ENCODE data around the gene STK40.

The STK40 gene

GRCh38 chr1:36341626-36342320, 44.0 kb downstream of the STK40 start:
- no peak for DNase-seq

- DNase-seq: no peak
These were observed 46.1 kb downstream of the STK40 start for GRCh38 chr1:36339615-36340014.

DNA sequence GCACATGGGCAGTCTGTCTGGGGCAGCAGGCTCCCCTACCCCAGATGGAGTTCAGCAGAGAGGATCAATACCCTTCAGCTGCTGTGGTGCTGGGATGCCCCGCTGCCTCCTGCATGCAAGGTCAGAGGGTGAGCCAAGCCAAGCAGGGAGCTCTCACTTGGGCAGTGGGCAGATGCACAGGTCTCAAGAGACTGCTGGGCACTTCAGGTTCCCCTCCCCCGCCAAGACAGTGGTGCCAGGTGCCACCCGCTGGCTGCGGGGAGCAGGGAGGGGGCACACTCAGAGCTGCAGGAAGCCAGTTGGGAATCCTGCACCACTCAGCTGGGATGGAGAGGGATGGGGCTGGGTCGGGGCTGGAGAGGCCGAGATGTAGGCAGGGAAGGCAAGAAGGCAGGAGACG, 46.5 kb downstream of the STK40 start:
- DNase-seq: no peak

DNA sequence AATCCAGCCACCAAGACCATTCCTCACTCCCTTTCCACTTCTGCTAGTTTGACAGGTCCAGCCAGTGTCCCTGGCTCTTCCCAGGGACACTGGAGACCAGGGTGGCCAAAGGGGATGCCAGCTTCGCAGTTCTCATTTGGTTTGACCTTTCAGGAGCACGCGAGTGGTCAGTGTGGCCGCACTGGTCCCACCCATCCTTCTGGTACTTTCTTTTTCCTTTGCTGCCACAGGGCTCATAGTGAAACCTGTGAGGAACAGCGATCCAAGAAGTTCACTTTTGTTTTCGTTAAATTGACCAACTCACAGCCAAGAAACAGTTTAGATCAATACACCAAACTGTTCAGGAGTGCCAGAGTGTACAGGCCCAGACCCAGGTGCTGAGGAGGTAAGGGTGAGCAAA, 47.9 kb downstream of the STK40 start:
- DNase-seq: no peak

DNA sequence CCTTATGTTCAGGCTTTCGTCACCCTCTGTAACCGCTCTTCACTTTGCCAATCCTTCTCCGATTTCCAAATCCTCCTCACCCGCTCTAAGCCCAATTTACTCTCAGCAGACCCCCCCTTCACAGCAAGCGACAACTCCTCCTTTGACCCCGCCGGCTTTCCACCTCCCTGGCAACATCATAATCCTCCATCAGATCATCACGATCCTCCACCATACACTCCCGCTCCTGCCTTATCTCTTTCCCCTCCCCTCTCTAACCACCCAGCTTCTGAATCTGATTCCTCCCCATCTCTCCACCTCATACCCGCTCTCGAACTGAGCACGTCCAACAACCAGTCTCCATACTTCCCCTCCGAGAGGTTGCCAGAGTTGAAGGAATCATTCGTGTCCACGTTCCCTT, 54.8 kb downstream of the STK40 start:
- no peak for DNase-seq

- DNase-seq: no peak
These were observed 55.9 kb downstream of the STK40 start for GRCh38 chr1:36329817-36330216.

DNA sequence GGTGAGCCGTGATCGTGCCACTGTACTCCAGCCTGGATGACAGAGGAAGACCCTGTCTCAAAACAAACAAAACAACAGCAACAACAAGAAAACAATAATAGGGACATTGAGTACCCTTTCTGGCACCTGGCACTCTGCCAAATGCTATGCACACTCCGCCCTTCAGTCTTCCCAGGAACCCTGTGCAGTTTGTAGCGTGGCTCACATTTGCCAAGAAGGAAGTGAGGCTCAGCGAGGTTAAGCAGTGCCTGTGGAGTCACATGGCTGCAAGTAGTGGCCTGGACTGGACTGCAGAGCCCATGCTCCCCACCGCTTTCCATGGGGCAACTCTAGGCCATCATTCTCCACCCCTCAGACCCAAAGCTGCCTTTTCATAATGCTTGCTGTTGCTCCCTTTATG, 57.0 kb downstream of the STK40 start:
- DNase-seq: no peak

- DNase-seq: no peak
These were observed 57.6 kb downstream of the STK40 start for GRCh38 chr1:36328088-36328480.

GRCh38 chr1:36327421-36328087, 58.2 kb downstream of the STK40 start:
- DNase-seq: no peak

DNA sequence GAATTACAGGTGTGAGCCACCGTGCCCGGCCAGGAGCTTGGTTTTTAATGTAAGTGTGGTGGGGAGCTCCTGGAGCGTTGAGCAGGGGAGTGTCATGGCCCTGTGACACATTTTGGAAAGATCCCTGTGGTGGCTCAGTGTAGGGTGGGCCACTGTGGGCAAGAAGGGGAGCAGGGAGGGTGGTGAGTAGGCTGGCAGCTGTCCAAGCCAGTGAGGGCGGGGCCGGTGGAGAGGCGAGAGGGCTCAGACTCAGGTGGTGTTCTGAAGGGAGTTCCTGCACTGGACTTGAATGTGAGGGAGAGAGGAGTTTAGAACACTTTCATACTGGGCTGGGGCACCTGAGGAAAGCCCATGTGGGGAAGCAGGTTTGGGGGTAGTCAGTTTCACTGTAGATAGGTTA, 59.2 kb downstream of the STK40 start:
- no peak for DNase-seq

DNA sequence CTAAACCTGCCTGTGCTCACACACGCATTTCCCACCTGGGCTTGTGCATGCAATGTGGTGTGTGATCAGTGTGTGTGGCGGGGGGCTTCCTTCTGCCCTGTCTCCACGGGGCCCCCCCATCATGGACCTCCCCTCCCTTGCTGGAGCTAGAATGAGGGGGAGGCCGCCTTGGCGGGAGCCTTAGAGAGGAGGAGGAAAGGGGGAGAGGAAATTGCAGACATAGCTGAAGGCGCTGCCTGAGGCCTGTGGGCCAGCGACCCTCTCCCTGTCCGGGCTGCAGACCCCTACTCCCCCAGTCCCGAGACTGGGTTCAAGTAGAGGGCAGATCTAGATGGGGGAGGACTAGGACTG, 61.4 kb downstream of the STK40 start:
- DNase-seq: no peak

- peak; percentile 0 for DNase-seq
These were observed 61.9 kb downstream of the STK40 start, which contains the start of gene EVA1B for GRCh38 chr1:36323636-36324352. Gene EVA1B, minus strand, starts transcription at chr1:36323645. Its CDS starts 608 bp downstream, at chr1:36323037.

DNA sequence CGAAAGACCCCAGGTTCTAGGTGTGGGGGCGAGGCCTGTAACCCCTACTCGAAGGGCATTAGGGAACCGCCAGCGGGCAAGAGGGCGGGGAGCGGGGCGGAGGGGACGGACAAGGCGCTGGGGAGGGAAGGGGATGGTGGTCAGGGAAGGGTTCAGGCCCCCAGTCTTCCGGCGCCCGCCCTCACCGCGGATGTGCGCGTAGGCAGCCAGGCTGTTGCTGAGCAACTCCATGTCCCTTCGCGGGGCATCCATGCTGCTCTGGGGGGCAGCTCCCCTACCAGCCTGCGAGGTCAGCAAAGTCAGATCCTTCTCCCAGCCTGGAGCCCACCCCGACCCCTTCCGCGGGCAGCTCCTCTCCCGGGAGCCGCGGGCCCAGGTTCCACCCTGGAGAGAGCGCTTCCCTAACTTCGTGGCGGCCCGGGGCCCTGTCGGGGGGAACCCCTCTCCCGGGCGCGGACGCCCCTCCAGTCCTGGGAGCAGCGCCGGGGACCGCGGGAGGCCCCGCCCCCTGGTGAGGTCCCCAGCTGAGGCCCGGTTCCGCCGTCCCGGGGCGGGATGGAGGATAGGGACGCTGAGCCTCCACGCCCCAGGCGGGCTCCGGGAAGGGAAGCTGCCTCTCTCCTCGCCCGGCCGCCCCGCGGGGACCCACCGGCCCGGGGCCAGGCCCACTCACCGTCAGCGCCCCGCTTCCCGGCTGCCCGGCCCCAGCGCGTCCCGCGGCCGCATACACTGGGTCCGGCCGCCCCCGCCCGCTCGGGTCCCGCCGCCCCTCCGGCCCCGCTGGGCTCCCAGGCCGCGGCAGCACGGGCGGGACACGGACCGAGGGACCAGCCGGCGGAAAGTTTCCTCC, 62.7 kb downstream of the STK40 start:
- DNase-seq: no peak

- no peak for DNase-seq
These were observed 63.5 kb downstream of the STK40 start for GRCh38 chr1:36322041-36322785.

DNA sequence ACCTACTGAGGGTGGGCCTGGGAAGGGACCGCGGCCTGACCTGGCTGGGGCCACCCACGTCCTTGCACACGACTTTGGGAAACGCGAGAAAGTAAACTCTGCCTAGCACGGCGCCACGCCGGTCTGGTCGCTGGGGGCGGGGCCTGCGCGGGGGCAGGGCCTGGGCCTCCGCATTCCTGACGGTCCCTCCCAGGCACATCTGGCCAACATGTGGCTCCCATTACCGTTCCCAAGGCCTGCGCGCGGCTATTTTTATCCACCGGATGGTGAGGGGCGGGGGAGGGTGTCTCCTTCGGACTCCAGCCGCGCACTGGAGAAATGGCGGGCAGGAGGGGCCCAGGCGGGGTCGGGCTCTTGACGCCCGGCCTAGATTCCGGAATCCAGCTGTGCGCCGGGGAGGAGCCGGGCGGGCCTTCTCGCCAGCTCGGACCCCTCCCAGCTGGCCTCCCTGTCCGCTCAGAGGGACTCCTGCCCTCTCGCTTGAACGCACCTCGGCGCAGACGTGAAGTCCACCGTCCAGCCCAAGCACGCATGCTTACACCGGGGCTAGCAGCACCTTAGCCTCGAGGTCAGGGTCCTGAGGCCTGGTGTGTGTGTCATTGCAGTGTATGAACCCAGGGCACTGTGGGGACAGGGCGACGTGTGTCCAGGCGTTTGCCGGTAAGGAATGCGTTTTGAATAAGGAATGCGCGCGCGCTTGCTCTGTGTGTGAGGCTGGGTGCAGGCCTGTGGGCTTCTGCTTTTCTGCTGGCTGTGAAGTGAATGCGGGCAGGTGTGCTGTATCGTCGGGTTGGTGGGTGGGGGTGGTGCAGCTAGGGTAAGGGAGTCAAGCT, 64.4 kb downstream of the STK40 start:
- DNase-seq: no peak

DNA sequence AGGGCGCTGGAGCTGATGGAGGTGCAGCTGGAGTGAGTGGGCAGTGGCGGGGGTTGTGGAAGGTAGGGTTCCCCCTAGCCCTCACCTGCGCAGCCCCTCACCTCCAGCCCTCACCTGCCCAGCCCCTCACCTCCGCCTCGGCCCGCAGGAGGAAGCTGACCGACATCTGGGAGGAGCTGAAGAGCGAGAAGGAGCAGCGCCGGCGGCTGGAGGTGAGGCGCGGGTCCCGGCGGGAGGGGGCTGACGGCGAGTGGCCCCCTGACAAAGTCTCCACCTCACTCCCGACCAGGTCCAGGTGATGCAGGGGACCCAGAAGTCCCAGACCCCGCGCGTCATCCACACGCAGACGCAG, 65.0 kb downstream of the STK40 start:
- DNase-seq: no peak

DNA sequence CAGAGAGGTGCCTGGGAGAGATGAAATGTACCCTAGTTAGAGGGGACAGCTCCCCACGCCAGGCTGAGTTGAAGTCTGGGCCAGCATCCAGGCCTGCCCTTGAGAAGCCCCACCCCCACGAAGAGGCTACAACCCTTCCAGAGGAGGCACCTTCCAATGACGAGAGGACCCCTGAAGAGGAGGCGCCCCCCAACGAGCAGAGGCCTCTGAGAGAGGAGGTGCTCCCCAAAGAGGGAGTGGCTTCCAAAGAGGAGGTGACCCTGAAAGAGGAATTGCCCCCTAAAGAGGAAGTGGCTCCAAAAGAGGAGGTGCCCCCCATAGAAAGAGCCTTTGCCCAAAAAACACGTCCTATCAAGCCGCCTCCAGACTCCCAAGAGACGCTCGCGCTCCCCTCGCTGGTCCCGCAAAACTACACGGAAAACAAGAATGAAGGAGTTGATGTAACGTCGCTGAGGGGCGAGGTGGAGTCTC, 65.4 kb downstream of the STK40 start:
- no peak for DNase-seq

DNA sequence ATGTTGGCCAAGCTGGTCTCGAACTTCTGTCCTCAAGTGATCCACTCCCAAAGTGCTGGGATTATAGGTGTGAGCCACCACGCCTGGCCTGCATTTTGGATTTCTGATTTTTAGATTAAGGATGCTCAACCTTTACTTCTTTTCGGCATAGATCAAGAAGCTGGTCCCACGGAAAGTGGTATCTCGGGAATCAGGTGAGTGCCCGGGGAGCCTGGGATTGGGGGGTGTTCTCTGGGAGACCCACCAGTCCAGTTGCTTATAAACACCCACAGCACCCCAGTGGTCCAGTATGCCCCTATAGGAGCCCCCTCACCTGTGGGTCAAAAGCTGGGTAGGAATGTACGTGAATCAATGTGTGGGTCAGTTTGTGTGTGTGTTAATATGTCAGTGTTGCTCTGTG, 76.3 kb downstream of the STK40 start:
- DNase-seq: no peak

- no peak for DNase-seq
These were observed 78.0 kb downstream of the STK40 start for GRCh38 chr1:36307601-36308330.

GRCh38 chr1:36306902-36307456, 78.7 kb downstream of the STK40 start:
- peak; percentile 81 for DNase-seq

Measured in NCI-H1694 treated with DMSO at 0.1 percent for 48 hours (cell line).